Suprapubic skin (tissue), 4 donors: ENCODE results near the gene SPRYD3. TPM values are rescaled to one million over a fixed set of nuclear protein-coding genes. Genes with fewer than 3 reads are reported as not detected.

ENCODE experiments used
- DNase-seq, 2 donors: peaks; one replicate each; pipeline ENCODE4 v3.0.0-alpha.2; 2019; ENCODE audit warnings: low spot score in 2 of 2
- H3K27ac ChIP-seq: fragments of 200-600 bp; sonication (generic); one replicate; pipeline ENCODE4 v1.5.1; 2019
- H3K27me3 ChIP-seq: fragments of 200-600 bp; sonication (generic); one replicate; pipeline ENCODE4 v1.5.1; 2019
- H3K36me3 ChIP-seq: fragments of 200-600 bp; sonication (generic); one replicate; pipeline ENCODE4 v1.5.1; 2019
- H3K4me1 ChIP-seq: fragments of 200-600 bp; sonication (generic); one replicate; pipeline ENCODE4 v1.5.1; 2019
- H3K4me3 ChIP-seq: fragments of 200-600 bp; sonication (generic); one replicate; pipeline ENCODE4 v1.5.1; 2019; ENCODE audit warnings: mild to moderate bottlenecking
- H3K9me3 ChIP-seq: fragments of 200-600 bp; sonication (generic); one replicate; pipeline ENCODE4 v1.5.1; 2019
- EP300 ChIP-seq: sonication (generic); formaldehyde crosslinking; IDR thresholded peaks from one replicate; pipeline ENCODE4 v1.6.1; 2017; ENCODE audit warnings: antibody characterized with exemption
- POLR2A ChIP-seq, 2 donors: fragments of 450-650 bp; IDR thresholded peaks; one replicate each; pipeline ENCODE4 v1.6.1; 2017; ENCODE audit warnings: antibody characterized with exemption in 2 of 2, mild to moderate bottlenecking in 2 of 2, moderate library complexity in 2 of 2
- POLR2AphosphoS5 ChIP-seq, 3 donors: sonication (generic); formaldehyde crosslinking; IDR thresholded peaks; one replicate each; pipeline ENCODE4 v1.6.1; 2017; ENCODE audit warnings: antibody characterized with exemption in 3 of 3
- WGBS: methylation state at CpG from one replicate; pipeline ENCODE4 v1.1.5; 2018; 5-methylcytosine and 5-hydroxymethylcytosine counted together
- total RNA-seq, 4 donors: library from RNA; depleted of rRNA; stranded (reverse); fragments of >200 nt; gene quantifications; one replicate each; pipeline ENCODE4 v1.1.0, GENCODE V29; 2016
- TF ChIP-seq, protein P1 (sequence below), 2 donors: fragments of 200-600 bp in 1 of 2; fragments of 450-650 bp in 1 of 2; sonication (generic) in 1 of 2; IDR thresholded peaks; one replicate each; pipeline ENCODE4 v1.5.1; 2016 to 2019; ENCODE audit warnings: antibody characterized with exemption in 2 of 2, mild to moderate bottlenecking in 1 of 2, moderate library complexity in 1 of 2

Gene SPRYD3
- total RNA-seq, 4 donors from 2014 or later = 26.4 to 44.0 (median 34.4) TPM

DNA sequence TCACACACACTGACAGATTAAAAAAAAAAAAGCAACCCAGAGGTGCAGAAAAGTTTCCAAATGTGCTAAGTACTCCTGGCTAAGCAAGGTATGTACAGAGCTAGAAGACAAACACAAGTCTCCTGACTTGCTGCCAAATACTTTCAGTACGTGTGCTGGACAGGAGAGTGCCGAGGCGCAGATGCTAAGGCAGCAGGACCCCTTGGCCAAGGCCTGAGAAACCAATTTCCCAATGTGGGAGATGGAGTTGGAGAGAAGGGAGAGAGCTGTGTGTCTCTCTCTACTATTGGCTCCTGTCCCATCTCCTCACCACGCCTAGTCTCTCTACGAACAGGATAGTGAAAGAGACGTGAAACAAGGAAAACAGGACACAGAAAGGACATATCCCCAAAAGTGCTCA lies 5.3 kb downstream of the SPRYD3 start:
- peaks cover 71% of the 10 kb centered on the region for H3K4me1 ChIP-seq
- no peaks in the 10 kb centered on the region for H3K9me3 ChIP-seq
- TF ChIP-seq POLR2A (IDR thresholded peaks at IDR 0.05) (no peak), POLR2AphosphoS5 (IDR thresholded peaks at IDR 0.05) (no peak), EP300 (no peak)
- TF ChIP-seq, protein P1, sequence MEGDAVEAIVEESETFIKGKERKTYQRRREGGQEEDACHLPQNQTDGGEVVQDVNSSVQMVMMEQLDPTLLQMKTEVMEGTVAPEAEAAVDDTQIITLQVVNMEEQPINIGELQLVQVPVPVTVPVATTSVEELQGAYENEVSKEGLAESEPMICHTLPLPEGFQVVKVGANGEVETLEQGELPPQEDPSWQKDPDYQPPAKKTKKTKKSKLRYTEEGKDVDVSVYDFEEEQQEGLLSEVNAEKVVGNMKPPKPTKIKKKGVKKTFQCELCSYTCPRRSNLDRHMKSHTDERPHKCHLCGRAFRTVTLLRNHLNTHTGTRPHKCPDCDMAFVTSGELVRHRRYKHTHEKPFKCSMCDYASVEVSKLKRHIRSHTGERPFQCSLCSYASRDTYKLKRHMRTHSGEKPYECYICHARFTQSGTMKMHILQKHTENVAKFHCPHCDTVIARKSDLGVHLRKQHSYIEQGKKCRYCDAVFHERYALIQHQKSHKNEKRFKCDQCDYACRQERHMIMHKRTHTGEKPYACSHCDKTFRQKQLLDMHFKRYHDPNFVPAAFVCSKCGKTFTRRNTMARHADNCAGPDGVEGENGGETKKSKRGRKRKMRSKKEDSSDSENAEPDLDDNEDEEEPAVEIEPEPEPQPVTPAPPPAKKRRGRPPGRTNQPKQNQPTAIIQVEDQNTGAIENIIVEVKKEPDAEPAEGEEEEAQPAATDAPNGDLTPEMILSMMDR (IDR thresholded peaks at IDR 0.05) = no peak
- H3K4me3 ChIP-seq = no peak overlapping the region
- H3K27ac ChIP-seq = peak overlapping the region; percentile 9
- WGBS = 39% methylated on average over 6 of the region's 6 CpGs
- H3K27me3 ChIP-seq = no peaks in the 10 kb centered on the region
- peaks cover 43% of the 10 kb centered on the region for H3K36me3 ChIP-seq
- peak in 1 of 2 donors; percentile 67 for DNase-seq

DNA sequence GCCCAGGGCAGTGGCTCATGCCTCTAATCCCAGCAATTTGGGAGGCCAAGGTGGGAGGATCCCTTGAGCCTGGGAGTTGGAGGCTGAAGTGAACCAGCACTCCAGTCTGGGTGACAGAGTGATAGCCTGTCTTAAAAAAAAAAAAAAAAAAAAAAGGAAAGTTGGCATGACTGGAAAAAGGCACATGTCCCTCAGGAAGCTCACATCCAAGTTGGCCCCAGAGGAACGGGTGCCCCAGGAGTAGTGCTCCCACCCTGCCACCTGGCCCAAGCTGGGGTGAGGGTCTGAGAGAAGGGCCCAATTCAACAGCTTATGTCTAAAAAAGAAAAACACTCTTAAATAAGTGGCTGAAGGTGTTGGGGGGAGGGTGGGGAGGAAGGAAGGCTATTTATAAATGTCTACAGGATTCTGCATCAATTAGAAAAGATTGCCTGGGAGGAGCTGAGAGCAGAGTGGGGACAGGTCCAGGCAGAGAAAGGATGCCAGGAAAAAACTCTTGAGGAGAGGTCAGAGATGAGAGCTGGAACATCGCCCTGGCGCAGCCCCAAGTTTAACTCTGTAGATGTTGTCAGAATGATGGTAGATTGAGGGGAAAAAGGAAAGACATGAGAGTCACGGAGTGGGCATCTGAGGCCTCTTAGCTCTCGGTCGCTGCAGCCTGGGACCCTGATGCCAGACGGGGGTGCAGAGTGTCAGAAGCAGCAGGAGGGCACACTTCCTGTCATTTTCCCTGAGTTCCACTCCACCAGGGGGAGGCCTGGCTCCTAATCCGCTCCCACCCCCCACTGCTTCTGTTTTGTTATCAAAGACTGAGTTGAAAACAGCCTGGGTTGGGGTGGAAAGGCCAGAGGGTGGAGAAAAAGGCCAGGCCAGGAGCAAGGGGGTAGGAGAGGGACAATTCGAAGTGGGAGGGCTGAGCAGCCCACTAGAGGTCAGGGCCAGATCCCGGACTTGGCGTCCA lies 7.3 kb downstream of the SPRYD3 start:
- peak overlapping the region; percentile 78 for H3K27ac ChIP-seq
- WGBS = 44% methylated on average over 11 of the region's 11 CpGs
- DNase-seq = peak in 1 of 2 donors; percentile 86
- TF ChIP-seq EP300 (no peak), POLR2A (IDR thresholded peaks at IDR 0.05) (no peak), POLR2AphosphoS5 (IDR thresholded peaks at IDR 0.05) (no peak)
- TF ChIP-seq, protein P1 (IDR thresholded peaks at IDR 0.05) = no peak
- no peak overlapping the region for H3K4me3 ChIP-seq
- no peaks in the 10 kb centered on the region for H3K27me3 ChIP-seq
- H3K36me3 ChIP-seq = peaks cover 56% of the 10 kb centered on the region
- peaks cover 69% of the 10 kb centered on the region for H3K4me1 ChIP-seq
- H3K9me3 ChIP-seq = no peaks in the 10 kb centered on the region

DNA sequence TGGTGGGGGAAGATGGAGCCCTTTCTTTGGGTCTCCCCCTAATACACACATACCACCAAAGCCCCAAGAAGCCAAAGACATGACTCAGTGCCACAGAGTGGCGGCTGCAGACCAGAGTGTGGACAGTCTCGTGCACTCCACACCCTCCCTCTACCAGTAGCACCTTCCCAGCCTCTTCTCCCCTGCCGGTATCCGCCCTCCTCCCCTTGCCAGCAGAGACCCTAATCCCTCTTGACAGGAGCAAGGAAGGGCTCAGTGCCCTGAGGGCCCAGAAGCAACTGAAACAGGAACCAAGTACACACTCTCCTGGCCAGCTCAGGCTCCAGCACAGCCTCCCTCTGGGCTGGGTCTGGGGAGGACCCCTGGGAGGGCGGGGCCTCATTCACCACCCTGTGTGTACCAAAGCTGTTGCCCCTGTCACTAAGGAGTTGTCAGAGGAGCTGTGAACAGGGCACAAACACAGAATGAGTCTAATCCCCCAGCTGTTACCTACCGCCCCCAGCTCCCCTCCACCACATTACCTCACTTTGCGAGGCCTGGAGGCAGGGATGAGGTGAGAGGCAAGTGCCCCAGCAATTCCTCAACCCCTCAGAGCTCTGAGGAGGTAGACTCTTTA lies 8.2 kb downstream of the SPRYD3 start:
- Histone ChIP-seq H3K4me3 (no peak overlapping the region), H3K27me3 (no peaks in the 10 kb centered on the region), H3K4me1 (peaks cover 69% of the 10 kb centered on the region), H3K9me3 (no peaks in the 10 kb centered on the region), H3K27ac (peak overlapping the region; percentile 78), H3K36me3 (peaks cover 47% of the 10 kb centered on the region)
- peak in 1 of 2 donors; percentile 49 for DNase-seq
- 64% methylated on average over 7 of the region's 7 CpGs for WGBS
- no peak for TF ChIP-seq POLR2AphosphoS5 (IDR thresholded peaks at IDR 0.05)
- no peak for TF ChIP-seq EP300
- TF ChIP-seq, protein P1 (IDR thresholded peaks at IDR 0.05) = no peak
- TF ChIP-seq POLR2A (IDR thresholded peaks at IDR 0.05) = no peak

DNA sequence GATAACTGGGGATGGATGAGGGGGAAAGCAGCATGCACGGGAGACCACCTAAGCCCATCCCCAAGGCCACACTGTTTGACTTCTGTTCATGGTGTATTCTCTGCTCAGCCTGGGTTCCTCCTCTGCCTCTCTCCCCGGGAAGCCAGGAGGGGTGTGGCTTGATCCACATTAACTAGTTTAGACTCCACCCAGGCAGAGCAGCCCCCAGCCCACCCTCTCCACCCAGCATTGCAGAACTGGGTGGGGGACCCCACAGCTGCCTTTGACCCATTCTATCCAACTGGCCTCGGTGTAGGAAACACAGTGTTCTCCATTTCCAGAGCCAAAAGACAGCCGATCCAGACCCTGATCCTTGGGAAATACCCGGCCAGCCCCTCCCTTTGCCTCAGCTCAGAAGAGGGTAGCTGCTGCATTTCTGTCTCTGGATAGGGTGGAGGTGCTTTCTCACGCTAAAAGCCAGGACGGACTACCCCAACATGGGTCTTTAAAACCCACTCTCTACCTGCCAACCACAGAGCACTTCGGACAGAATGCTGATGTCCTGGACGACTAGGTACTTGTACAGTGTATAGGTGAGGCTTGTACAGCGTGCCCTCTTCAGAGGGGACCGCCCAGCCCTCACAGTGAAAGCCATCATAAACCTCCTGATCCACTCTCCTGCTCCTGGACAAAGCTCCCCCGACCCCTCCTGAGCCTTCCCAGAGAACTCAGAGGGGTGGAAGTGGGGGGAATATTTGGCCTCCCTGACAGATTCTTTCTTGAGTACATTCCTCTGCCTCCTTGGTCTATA lies 9.4 kb downstream of the SPRYD3 start:
- no peak for TF ChIP-seq EP300
- TF ChIP-seq, protein P1 (IDR thresholded peaks at IDR 0.05) = no peak
- no peak for TF ChIP-seq POLR2A (IDR thresholded peaks at IDR 0.05)
- 62% methylated on average over 11 of the region's 12 CpGs for WGBS
- DNase-seq = peak in 1 of 2 donors; percentile 84
- Histone ChIP-seq H3K27ac (peak overlapping the region; percentile 78), H3K36me3 (peaks cover 44% of the 10 kb centered on the region), H3K4me1 (peaks cover 78% of the 10 kb centered on the region), H3K9me3 (no peaks in the 10 kb centered on the region), H3K27me3 (no peaks in the 10 kb centered on the region), H3K4me3 (no peak overlapping the region)
